ENCODE measurements around the gene FRAS1. TPM values are rescaled to one million over a fixed set of nuclear protein-coding genes. Genes with fewer than 3 reads are reported as not detected.

Gene FRAS1
- total and polyA plus RNA-seq, 2 donors (not counting 3 experiments of a cell fraction or from before 2014, with no cell fraction given), result 1.4 to 3.6 TPM

DNA sequence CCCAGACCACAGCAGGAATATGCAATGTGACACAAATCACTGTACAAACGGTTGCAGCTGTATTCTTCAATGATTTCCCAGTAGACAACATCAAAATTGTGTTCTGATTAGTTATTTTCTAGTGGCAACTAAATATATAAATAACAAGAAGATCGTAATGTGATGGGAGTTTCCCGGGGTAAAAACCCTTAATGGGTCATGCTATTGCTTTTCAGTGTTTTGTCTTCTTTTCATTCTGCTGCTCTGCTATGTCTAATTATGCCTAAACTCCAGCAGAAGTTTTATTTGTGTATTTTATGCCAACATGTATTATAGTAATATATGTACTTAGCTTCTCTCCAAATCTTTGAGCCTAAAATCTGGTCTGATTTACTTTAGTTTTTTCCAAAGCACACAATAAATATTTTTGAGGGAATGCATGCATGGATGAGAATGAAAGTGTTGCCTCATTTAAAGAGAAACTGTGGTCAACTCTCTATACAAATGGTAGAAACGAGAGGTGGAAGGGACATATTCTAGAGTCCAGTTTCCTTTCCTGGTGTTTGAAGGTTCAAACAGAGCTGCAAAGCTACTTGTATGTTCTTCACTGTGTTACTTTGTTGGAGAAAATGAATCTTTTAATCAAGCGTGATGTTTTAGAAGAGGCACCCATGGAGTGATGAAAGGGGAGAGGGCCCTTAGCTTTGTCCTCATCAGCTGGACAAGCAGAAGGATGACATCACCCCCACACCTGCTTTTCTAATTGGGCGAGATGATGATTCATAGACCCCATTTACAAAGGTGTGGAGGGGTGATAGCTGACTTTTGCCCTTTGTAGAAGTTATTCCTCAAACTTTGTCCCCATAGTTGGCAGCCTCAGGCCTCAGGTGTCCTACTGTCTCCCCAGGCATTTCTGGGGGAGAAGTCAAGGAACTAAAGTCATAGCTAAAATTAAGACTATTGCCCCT lies 129.7 kb downstream of the FRAS1 start:
- no peak for DNase-seq (ENCODE audit: low read depth, low spot score)
- Histone ChIP-seq H3K27me3 (ENCODE audit: control insufficient read depth in 2 of 2, insufficient read depth in 2 of 2, low read length in 2 of 2) (no peaks in the 10 kb centered on the region), H3K9me1 (replicated peaks; ENCODE audit: control insufficient read depth, extremely low read depth, insufficient read depth, low read length) (no peaks in the 10 kb centered on the region), H3K4me3 (replicated peaks in 1 of 3; ENCODE audit: insufficient read depth in 1 of 3, low read depth in 1 of 3, low read length in 3 of 3) (no peak overlapping the region), H3K36me3 (ENCODE audit: control insufficient read depth in 2 of 2, extremely low read depth in 1 of 2, insufficient read depth in 2 of 2, low read length in 2 of 2) (no peaks in the 10 kb centered on the region), H3K9me3 (replicated peaks; ENCODE audit: control insufficient read depth, insufficient read depth, low read length) (no peaks in the 10 kb centered on the region), H2AFZ (ENCODE audit: low read depth, low read length) (no peak overlapping the region), H3K27ac (ENCODE audit: insufficient read depth, low read depth, low read length) (no peak overlapping the region), H3K4me2 (ENCODE audit: insufficient read depth, low read length) (no peak overlapping the region), H3K9ac (replicated peaks; ENCODE audit: extremely low read depth, insufficient read depth, low read length) (no peak overlapping the region), H3K79me2 (ENCODE audit: control insufficient read depth, insufficient read depth, low read length) (no peaks in the 10 kb centered on the region), H4K20me1 (replicated peaks; ENCODE audit: control insufficient read depth, extremely low read depth, insufficient read depth, low read length) (no peaks in the 10 kb centered on the region), H3K4me1 (ENCODE audit: control insufficient read depth, extremely low read depth, insufficient read depth, low read length) (no peaks in the 10 kb centered on the region)
- ChIA-PET CTCF (no interaction called here), POLR2A (no interaction called here)
- intact Hi-C loops (cut with micrococcal nuclease) (no loop called here), dilution Hi-C loops (cut with MboI; ENCODE audit: extremely low pct_ligation_motif_present, low sequenced_read_pairs) (no loop called here)
- FAIRE-seq, result no peak
- TF ChIP-seq POLR2A (IDR thresholded peaks at IDR 0.05; ENCODE audit: low read depth, low read length) (no peak), JUN (IDR thresholded peaks at IDR 0.05; ENCODE audit: borderline replicate concordance, insufficient read depth, insufficient read length, low read depth) (no peak)
- BruUV-seq (replicated peaks), result no TSS peak

DNA sequence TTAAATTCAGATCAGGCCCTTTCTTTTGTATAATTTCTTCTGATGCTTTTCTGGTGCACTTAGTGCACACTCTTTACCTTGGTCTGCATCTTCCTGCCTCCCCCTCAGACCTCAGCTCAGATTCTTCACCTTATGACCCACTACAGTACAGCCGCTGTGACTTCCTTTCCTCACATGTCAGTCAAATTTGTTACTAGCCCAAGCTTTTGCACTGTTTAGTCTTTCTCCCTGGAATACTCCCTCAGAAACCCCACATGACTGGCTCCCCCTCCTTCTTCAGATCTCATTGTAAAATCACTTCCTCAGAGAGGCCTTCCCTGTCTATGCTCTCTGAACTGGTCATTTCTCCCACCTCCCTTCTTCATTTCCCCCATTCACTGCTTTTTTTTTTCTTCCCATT lies 132.9 kb downstream of the FRAS1 start:
- no peaks in the 10 kb centered on the region for H3K27me3 ChIP-seq (ENCODE audit: control insufficient read depth in 2 of 2, insufficient read depth in 2 of 2, low read length in 2 of 2)
- H3K9me1 ChIP-seq (replicated peaks; ENCODE audit: control insufficient read depth, extremely low read depth, insufficient read depth, low read length), result no peaks in the 10 kb centered on the region
- ChIA-PET CTCF (no interaction called here), POLR2A (no interaction called here)
- no peaks in the 10 kb centered on the region for H3K9me3 ChIP-seq (replicated peaks; ENCODE audit: control insufficient read depth, insufficient read depth, low read length)
- no peak overlapping the region for H3K9ac ChIP-seq (replicated peaks; ENCODE audit: extremely low read depth, insufficient read depth, low read length)
- BruUV-seq (replicated peaks), result no TSS peak
- DNase-seq (ENCODE audit: low read depth, low spot score) (no peak), FAIRE-seq (no peak)
- H4K20me1 ChIP-seq (replicated peaks; ENCODE audit: control insufficient read depth, extremely low read depth, insufficient read depth, low read length), result no peaks in the 10 kb centered on the region
- no peaks in the 10 kb centered on the region for H3K36me3 ChIP-seq (ENCODE audit: control insufficient read depth in 2 of 2, extremely low read depth in 1 of 2, insufficient read depth in 2 of 2, low read length in 2 of 2)
- H3K27ac ChIP-seq (ENCODE audit: insufficient read depth, low read depth, low read length), result no peak overlapping the region
- no peak overlapping the region for H3K4me3 ChIP-seq (replicated peaks in 1 of 3; ENCODE audit: insufficient read depth in 1 of 3, low read depth in 1 of 3, low read length in 3 of 3)
- H2AFZ ChIP-seq (ENCODE audit: low read depth, low read length), result no peak overlapping the region
- TF ChIP-seq POLR2AphosphoS5 (IDR thresholded peaks at IDR 0.05; ENCODE audit: insufficient read depth, low read depth, low read length), result no peak
- TF ChIP-seq, protein P1, sequence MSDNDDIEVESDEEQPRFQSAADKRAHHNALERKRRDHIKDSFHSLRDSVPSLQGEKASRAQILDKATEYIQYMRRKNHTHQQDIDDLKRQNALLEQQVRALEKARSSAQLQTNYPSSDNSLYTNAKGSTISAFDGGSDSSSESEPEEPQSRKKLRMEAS (IDR thresholded peaks at IDR 0.05; ENCODE audit: insufficient read depth, insufficient read length), result no peak
- H3K79me2 ChIP-seq (ENCODE audit: control insufficient read depth, insufficient read depth, low read length), result no peaks in the 10 kb centered on the region
- H3K4me1 ChIP-seq (ENCODE audit: control insufficient read depth, extremely low read depth, insufficient read depth, low read length), result no peaks in the 10 kb centered on the region
- intact Hi-C loops (cut with micrococcal nuclease) (no loop called here), dilution Hi-C loops (cut with MboI; ENCODE audit: extremely low pct_ligation_motif_present, low sequenced_read_pairs) (no loop called here)
- no peak overlapping the region for H3K4me2 ChIP-seq (ENCODE audit: insufficient read depth, low read length)

Measured in endothelial cell of umbilical vein (primary cell).